Measurements from ENCODE around the gene CSNK1E. TPM values are rescaled to one million over a fixed set of nuclear protein-coding genes. Genes with fewer than 3 reads are reported as not detected.

CSNK1E gene
- total and polyA plus RNA-seq, 10 of the 15 experiments (the other 5 are each of a cell fraction or from before 2014, with no cell fraction given) = 5.9 to 107 (median 64.9) TPM

- H3K27me3 ChIP-seq (replicated peaks in 1 of 2; ENCODE audit: control insufficient read depth in 2 of 2, insufficient read depth in 2 of 2, low read length in 1 of 2) = no peaks in the 10 kb centered on the region
- ATAC-seq = peak; percentile 89
- in situ Hi-C loops (cut with MboI) (no loop called here), intact Hi-C loops (cut with micrococcal nuclease; ENCODE audit: unreplicated experiment) (loop anchor here (5.0 kb wide), 3 partner anchors 47 to 143 kb away; no protein-coding TSS in a partner anchor)
- peaks cover 54% of the 10 kb centered on the region for H3K79me2 ChIP-seq (ENCODE audit: control insufficient read depth, insufficient read depth, low read length)
- no TSS peak for BruUV-seq (replicated peaks)
- FAIRE-seq = peak; percentile 89
- H3K9me3 ChIP-seq (replicated peaks; ENCODE audit: control insufficient read depth, insufficient read depth, low read length) = no peaks in the 10 kb centered on the region
- CTCF ChIA-PET = interaction anchor here (0.7 to 2.9 kb wide), 18 partner anchors 9 to 340 kb away, joined by 3 to 14 read pairs (median 4); no protein-coding TSS in a partner anchor
- POLR2A ChIA-PET = interaction anchor here (0.5 to 2.2 kb wide), 16 partner anchors 8 to 726 kb away, joined by 3 to 9 read pairs (median 5); partner anchors contain the start of gene LGALS2
- H3K27ac ChIP-seq (ENCODE audit: control insufficient read depth, insufficient read depth) = peak overlapping the region; percentile 75
- H3K36me3 ChIP-seq (ENCODE audit: control insufficient read depth in 2 of 2, insufficient read depth in 2 of 2, low read length in 1 of 2) = peaks cover 23 to 26% of the 10 kb centered on the region in 2 experiments; a peak in 3 of 4 replicates
- H3K4me1 ChIP-seq (ENCODE audit: control insufficient read depth, insufficient read depth, low read length) = peaks cover 44% of the 10 kb centered on the region
- no peak overlapping the region for H2AFZ ChIP-seq (ENCODE audit: control insufficient read depth, low read depth, low read length)
- peak overlapping the region; percentile 68 for H3K4me2 ChIP-seq (ENCODE audit: control insufficient read depth, insufficient read depth)
- SMC1A ChIA-PET (ENCODE audit: uncharacterized antibody, unreplicated experiment) = interaction anchor here (0.6 to 2.2 kb wide), 19 partner anchors 9 to 1026 kb away, joined by 3 to 18 read pairs (median 3); partner anchors contain the start of genes MAFF and PLA2G6
- RAD21 ChIA-PET (ENCODE audit: unreplicated experiment) = interaction anchor here (0.7 to 1.9 kb wide), 12 partner anchors 8 to 393 kb away, joined by 3 to 12 read pairs (median 4); no protein-coding TSS in a partner anchor
- no peak overlapping the region for H3K9ac ChIP-seq (ENCODE audit: control insufficient read depth, insufficient read depth, low read length)
- H3K4me3 ChIP-seq = peak overlapping the region; percentile 26; the same call in 1 of the 2 replicates
- DNase-seq (ENCODE audit: low read depth, low spot score) = peak; percentile 89
- under 1% methylated on average over 16 of the region's 16 CpGs for WGBS (ENCODE audit: insufficient coverage, insufficient replicate concordance, low lambda C conversion rate, missing lambda C conversion rate)
- H4K20me1 ChIP-seq (ENCODE audit: control insufficient read depth, insufficient read depth) = no peaks in the 10 kb centered on the region
- TF ChIP-seq RAD51 (IDR thresholded peaks at IDR 0.05) (no peak), IKZF1 (conservative IDR thresholded peaks at IDR 0.05) (peak; percentile 85), BRCA1 (IDR thresholded peaks at IDR 0.05; ENCODE audit: low read depth, low read length) (no peak), SUPT20H (IDR thresholded peaks at IDR 0.05; ENCODE audit: borderline replicate concordance, control insufficient read depth, low read depth, low read length) (no peak), MTA3 (IDR thresholded peaks at IDR 0.05; ENCODE audit: borderline replicate concordance, low read length) (peak; percentile 37; the same call in 1 of the 2 replicates), BMI1 (IDR thresholded peaks at IDR 0.05; ENCODE audit: borderline replicate concordance) (no peak), SREBF1 (IDR thresholded peaks at IDR 0.05; ENCODE audit: low read length) (peak; percentile 59), GATAD2B (conservative IDR thresholded peaks at IDR 0.05; ENCODE audit: low read depth) (peak; percentile 45; the same call in 1 of the 2 replicates), EGR1 (IDR thresholded peaks at IDR 0.05; ENCODE audit: borderline replicate concordance in 1 of 2, low read depth in 2 of 2, low read length in 2 of 2) (peak in 1 of 2 experiments; percentile 67; a peak in 1 of 3 replicates), ZNF217 (IDR thresholded peaks at IDR 0.05) (peak; percentile 86; the same call in 1 of the 2 replicates), NKRF (conservative IDR thresholded peaks at IDR 0.05) (no peak), TCF7 (IDR thresholded peaks at IDR 0.05; ENCODE audit: borderline replicate concordance) (no peak), DPF2 (IDR thresholded peaks at IDR 0.05) (peak; percentile 86), ZNF274 (IDR thresholded peaks at IDR 0.05; ENCODE audit: insufficient read depth, insufficient read length) (no peak), ZBED1 (IDR thresholded peaks at IDR 0.05; ENCODE audit: borderline replicate concordance) (peak; percentile 57), EP300 (IDR thresholded peaks at IDR 0.05; ENCODE audit: borderline replicate concordance in 1 of 2, control insufficient read depth in 1 of 2, low read depth in 2 of 2, low read length in 2 of 2) (peak; percentile 66 to 81), SPI1 (IDR thresholded peaks at IDR 0.05; ENCODE audit: borderline replicate concordance, insufficient read depth, low read depth, low read length) (peak; percentile 82), ZSCAN29 (IDR thresholded peaks at IDR 0.05) (no peak), MAX (IDR thresholded peaks at IDR 0.05; ENCODE audit: low read depth, low read length) (0 out of 2 replicates have a peak, but pooled peaks have one; percentile 34), RCOR1 (conservative IDR thresholded peaks at IDR 0.05; ENCODE audit: low read depth, low read length) (no peak), RUNX3 (IDR thresholded peaks at IDR 0.05; ENCODE audit: low read length) (peak; percentile 38)
Measured at GRCh38 chr22:38305471-38306448, 11.5 kb downstream of the CSNK1E start.
